NCI-H1092 treated with DMSO at 0.1 percent for 48 hours (cell line): ENCODE measurements around the gene LRIG1.
A peak's percentile ranks its signal among the peaks of the same experiment; 100 is the strongest.

Source experiments
- DNase-seq: peaks from one replicate; lab custom pipeline; 2025; lab: John Stamatoyannopoulos, UW

Gene LRIG1

GRCh38 chr3:66467996-66468735, 32.7 kb downstream of the LRIG1 start:
- DNase-seq, result no peak

GRCh38 chr3:66466606-66467270, 34.1 kb downstream of the LRIG1 start:
- peak; percentile 10 for DNase-seq

DNA sequence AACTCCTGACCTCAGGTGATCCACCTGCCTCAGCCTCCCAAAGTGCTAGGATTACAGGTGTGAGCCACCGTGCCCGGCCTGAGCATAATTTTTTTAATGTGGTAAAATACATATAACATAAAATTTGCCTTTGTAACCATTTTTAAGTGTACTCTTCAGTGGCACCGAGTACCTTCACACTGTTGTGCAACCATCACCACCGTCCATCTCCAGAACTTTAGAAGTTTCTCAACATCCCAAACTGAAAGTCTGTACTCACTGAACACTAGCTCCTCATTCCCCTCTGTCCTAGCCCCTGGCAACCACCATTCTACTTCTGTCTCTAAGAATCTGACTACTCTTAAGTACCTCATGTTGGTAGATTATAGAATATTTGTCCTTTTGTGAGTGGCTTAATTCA, 35.2 kb downstream of the LRIG1 start:
- DNase-seq, result no peak

DNA sequence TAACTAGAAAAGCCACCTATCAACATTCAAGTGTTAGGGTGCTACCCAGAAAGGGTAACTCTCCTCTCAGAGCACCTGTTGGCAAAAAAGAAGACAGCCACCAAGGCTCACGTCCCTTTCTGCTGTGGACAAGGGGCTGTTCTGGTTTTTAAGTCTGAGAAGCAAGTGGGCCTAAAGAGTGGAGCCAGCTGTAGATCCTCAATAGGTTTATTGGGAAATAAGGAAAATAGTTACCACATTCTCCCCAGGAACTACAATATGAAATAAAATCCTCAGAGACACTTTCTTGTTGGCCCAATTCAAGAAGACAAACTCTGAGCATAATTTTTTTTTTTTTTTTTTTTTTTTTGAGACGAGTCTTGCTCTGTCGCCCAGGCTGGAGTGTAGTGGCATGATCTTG, 35.8 kb downstream of the LRIG1 start:
- no peak for DNase-seq

DNA sequence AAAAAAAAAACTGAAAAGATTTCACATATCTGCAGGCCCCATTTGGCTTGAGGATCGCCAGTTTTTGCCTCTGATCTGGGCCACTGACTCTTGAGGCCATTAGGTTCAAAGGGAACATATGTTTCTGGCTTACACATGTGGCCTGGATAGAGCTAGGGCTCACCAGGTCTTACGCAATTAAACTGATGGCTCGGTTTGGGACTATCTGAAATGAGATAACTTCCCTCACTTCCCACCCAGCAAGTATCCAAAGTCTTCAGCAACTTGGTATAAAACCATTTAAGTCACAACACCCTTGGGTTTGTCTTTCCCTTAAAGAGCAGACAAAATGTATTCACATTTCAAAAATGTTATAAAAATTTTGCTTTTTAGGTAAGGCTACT, 36.3 kb downstream of the LRIG1 start:
- DNase-seq, result no peak

GRCh38 chr3:66463730-66464511, 36.9 kb downstream of the LRIG1 start:
- DNase-seq, result peak; percentile 11

GRCh38 chr3:66463054-66463631, 37.7 kb downstream of the LRIG1 start:
- DNase-seq, result no peak

DNA sequence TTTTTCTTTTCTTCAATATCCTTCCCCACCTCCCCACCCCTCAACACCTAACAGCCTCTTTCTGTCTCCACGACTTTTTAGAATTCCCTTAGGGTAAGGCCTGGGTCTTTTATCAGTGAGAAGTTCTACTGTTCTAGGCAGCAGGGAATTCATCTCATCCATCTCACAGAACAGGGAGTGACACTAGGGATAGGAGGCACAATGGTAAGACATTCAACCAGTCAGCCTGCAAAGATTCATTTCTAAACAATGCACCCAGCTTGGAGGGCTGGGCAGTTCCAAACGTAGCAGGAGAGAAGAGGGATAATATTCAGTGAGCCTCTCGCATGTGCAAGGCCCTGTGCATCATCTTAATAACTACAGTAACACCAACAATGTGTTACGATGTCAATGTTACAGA, 43.6 kb downstream of the LRIG1 start:
- no peak for DNase-seq

GRCh38 chr3:66456711-66457173, 44.1 kb downstream of the LRIG1 start:
- no peak for DNase-seq

- DNase-seq, result no peak
These were observed 46.4 kb downstream of the LRIG1 start for GRCh38 chr3:66454464-66454859.

DNA sequence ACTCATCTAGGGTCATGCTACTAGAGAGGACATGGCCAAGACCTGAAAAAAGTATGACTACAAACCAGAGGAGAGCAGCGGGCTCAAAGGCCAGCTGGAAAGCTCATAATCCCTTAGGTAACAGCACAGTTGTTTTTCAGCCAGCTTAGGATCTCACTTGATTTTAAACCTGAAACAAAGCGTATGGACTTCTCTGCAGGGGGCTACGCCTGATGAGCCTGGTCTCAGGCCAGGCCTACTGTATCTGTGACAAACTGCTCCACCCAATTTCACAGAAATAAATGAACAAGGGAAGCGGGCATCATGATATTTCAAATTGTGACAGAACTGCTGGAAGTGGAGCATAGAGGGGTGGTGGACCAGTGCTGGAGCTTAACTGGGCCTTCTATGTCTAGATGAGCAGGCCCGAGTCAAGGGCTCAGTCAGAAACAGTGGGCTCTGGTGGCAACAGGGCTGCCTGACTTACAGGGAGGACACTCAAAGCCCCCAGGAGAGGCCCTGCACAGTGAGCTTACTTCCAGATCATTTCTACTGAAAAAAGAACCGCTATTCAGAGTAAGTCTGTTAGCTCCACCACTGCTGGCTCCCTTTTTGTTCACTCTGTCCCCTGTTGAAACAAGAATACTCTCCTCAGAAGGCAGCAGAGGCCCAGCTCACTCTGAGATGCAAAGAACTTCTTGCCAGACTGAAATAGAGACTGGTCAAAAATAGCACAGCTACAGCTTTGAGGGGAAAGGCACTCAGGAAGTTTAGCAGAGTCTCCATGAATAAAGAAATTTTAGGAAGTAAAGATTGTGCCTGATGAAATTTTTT, 47.0 kb downstream of the LRIG1 start:
- DNase-seq, result no peak

DNA sequence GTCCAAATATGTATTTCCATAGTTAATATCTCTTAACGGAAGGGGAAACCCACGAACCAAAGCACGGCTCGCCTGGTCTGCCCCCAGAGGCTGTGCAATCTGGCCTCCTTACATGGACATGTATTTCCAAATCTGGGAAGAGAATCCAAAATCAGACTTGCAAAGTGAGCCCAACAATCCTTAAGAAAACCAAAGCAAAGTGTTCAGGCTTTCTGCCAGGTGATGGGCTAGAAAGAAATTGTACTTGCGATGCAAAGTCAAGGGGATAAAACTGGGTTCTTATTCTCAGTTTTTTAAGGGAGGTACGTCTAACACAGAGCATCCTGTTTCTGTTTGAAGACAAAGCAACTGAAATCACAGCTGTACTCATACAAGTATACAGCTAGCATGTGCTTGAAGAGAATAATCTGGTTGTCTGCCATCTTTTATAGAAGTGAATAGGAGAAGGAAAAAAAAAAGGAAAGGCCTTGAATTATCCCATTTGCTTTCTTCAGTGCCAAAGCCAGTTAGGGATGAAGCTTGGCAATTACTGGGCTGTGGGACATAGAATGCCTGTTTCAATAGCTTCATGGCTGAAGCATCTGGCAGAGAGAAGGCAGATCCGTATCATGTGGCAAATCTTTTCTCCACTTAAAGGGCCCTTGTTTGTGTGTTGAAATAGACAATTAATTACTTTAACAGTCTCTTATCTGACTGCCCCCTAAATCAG, 48.4 kb downstream of the LRIG1 start:
- DNase-seq, result peak; percentile 69

DNA sequence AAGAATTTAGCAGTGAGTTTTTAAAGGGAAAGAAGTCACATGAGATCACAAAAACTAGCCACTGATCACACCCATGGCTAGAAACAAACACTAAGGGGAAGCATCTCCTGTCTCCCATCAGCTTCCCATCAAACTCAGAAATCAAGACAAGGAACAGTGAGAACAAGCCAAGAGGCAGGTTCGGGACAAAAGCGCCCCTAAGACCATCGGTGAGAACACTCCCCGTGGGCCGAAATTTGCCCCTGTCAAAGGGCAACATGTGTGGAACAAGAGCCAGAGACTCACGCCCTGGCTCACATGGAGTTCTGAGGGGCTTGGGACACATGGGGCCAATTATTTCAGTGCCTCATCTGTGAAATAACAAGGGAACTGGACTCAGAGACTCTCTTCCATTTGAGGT, 49.1 kb downstream of the LRIG1 start:
- no peak for DNase-seq

GRCh38 chr3:66450390-66451022, 50.3 kb downstream of the LRIG1 start:
- DNase-seq, result peak; percentile 68

GRCh38 chr3:66449411-66449974, 51.3 kb downstream of the LRIG1 start:
- DNase-seq, result peak; percentile 64

DNA sequence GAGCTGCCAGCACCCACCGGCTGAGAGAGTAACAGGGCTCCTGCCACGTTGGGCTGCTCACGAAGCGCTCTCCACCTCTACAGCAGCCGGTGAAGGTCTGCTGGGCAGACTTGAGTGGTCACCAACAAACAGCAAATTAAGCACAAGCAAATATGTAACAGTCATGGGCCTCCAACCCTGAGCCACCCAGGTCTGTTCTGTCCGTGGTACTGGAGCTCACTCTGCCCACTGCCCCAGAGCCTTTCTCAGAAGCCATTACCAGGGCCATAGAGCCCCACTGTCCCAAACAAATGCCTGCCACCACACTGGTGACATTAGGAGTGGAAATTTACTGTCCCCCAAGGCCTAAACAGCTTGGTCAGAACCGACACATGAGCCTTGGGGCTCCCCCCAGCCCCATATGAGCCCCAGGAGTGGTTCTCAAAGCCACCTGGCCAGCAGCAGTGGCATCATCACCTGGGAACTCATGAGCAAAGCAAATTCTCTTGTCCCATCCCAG, 56.6 kb downstream of the LRIG1 start:
- no peak for DNase-seq

DNA sequence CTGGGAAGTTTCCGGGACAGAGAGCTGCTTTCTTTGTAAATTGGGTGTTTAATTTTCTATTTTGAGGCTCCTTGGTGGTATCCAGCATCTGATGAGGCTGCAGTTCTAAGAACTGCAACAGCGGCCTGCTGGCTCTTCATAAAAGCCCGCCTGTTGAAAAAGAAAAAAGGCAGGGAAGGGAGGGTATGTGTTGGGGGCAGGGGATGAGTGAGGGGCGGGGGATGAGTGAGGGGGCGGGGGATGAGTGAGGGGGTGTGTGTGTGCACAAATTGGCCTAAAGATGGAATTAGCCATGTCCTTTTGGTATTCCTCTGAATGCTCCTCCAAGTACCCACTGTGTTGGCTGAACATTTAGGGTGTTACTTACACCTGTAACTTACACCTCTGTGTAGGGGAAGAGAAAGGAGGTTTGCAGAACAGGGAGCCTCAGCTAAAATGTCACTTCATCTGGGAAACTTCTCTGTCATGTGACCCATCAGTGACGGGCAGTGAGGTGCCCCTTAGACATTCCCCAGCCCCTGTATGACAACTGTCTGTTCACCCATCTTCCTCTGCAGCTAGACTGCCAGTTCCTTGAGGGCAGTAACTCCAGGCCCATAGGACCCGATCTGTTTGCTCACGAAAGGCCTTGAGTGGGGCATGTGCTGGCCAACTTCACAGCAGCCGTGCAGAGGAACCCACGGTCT, 57.6 kb downstream of the LRIG1 start:
- no peak for DNase-seq

- DNase-seq, result peak; percentile 78
These were observed 58.3 kb downstream of the LRIG1 start for GRCh38 chr3:66442254-66443117.
